HG02981 (cell line): ENCODE measurements around the gene BPIFB6.

Experiments
- ATAC-seq: cut with Tn5 transposase; IDR thresholded peaks from one replicate; pipeline ENCODE4 v1.9.1; 2021; ENCODE audit warnings: mild to moderate bottlenecking, moderate library complexity; ENCODE audit not compliant: unreplicated experiment

Gene BPIFB6

DNA sequence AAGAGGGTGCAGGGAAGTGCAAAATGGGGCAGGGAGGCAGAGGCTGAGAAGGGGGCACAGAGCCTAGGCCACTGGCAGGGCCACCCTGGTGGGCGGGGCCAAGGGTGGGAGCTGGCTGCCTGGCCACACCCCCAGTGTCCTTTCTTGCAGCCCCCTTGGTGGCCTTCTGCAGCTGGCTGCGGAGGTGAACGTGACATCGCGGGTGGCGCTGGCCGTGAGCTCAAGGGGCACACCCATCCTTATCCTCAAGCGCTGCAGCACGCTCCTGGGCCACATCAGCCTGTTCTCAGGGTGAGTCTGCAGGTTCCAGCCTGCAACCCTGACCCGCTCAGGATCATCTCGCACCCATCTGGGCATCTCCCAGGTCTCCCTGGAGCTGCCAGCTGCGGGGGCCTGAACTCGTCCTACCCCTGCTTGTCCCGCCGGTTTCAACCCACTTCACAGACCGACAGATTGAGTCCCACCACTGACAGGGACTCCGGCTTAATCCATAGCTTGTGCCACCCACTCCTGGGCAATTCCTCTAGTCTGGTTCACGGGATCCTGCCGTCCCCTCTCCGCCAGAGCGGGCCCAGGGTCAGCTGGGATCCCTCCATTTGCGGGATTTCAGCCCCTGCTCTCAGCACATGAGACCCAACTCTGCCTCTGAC lies 28.4 kb downstream of the BPIFB6 start:
- ATAC-seq: no peak

DNA sequence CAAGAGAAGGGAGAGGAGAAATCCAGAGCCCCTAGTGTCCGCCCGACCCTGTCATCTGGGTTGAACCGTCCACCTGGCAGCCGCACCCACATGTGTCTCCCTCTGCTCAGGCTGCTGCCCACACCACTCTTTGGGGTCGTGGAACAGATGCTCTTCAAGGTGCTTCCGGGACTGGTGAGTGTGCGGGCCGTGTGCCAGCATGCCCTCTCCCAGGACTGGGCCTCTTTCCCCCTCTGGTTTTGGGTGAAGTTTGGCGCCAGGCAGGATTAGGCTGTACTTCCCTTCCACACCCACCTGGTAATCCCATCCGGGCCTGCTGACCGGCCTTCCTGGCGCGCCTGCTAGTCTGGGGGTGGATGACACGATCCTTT lies 30.2 kb downstream of the BPIFB6 start:
- ATAC-seq: no peak

DNA sequence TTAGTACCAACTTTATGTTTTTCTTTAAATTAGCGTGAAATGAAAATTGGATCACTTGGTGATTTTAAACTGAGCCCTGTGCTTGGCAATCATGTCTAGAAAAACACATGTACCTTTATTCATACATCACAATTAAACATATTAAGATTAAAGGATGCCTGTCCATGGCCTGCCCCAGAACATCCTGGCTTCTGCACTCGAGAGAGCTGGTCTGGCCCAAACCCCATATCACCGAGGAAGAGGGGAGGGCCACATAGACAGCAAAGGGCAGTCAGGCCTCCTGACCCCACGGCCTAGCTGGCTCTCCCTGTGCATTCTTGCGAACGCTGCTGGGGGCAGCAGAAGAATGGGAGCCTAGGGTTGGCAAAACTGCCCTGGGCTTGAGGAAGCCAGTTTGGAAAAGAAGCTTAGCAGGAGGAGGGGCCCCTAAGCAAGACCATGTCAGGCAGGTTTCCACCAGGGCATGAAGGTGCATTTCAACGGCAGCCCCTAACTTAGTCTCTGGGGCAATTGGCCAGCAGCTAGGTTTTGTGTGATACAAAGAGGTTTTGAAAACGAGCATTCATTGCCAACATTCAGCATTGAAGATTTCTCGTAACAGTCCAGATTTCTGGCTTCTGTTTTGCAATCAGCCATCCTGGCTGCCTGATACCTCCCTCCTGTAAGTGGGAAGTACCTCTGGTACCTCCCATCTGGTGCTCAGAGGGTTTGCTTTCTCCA lies 30.8 kb downstream of the BPIFB6 start:
- ATAC-seq: no peak

DNA sequence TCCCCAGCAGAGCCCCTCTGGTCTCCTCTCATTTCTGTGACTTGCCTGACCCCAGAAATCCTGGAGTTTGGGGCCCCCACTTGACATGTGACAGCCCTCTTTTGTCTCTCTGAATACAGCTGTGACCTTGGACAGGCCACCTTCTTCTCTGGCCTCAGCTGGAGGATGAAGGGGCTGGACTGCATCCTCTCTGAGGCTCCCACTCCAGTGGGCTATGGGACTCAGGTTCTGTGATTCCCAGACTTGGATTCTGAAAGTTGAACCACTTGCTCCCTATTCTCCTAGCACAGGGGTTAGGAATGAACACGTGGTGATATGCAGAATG lies 31.3 kb downstream of the BPIFB6 start:
- no peak for ATAC-seq

DNA sequence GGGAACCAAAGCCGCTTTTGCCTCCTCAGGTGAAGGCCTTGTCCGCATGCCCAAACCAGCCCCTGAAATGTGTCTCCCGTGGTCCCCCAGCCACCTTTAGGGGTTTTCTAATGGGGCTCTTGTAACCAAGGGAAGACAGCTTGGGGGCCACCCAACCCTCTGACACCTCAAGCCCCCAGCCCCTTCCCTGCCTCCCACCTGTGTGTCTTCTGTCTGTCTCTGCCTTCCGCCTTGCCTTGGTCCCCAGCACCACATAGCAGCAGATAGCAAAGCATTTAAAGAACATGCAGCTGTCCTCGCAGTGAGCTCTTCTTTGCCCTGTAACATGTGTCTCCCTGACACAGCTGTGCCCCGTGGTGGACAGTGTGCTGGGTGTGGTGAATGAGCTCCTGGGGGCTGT lies 31.8 kb downstream of the BPIFB6 start:
- no peak for ATAC-seq

DNA sequence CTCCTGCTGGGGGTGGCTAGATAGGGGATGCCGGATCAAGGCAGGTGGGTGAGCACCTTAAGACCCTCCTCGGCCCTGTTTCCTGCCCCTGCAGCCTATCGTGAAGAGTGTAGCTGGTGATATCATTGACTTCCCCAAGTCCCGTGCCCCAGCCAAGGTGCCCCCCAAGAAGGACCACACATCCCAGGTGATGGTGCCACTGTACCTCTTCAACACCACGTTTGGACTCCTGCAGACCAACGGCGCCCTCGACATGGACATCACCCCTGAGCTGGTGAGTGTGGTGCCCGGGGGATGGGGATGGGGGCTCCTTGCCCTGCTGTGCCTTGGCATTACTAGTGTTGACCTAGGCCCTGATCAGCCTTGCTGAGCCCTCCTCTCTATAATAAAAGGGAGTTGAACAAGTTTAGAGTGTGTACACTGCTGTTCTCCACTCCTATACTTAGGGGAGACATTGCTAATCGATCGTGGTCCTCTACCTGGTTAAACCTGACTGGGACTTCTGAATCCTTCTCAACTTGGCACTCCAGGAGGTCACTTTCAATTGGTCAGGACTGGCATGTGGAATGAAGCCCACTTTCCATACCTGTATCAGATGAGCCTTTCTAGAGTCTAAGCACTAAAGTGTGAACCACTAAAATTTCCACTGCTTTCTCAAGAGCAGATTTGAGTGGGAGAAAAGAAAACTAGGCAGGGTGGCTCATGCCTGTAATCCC lies 33.3 kb downstream of the BPIFB6 start:
- no peak for ATAC-seq

DNA sequence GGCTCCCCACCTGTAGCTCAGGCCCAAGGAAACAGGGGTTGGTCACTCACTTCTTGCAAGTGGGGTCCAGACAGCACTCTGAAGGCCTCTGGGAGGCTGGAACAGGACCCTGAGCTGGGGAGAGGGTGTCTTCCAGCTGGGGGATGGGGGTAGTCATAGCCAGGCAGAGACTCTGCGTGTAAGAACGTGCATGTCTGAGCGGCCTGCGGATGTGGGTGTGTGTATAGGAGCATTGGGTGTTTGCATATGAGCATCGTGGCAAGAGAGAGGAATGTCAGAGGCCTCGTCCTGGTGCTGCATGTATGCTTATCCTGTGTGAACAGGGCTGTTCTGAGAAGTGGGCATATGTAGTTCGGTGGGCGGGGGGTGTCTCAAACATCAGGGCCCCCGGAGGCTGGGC lies 34.3 kb downstream of the BPIFB6 start:
- ATAC-seq: no peak

DNA sequence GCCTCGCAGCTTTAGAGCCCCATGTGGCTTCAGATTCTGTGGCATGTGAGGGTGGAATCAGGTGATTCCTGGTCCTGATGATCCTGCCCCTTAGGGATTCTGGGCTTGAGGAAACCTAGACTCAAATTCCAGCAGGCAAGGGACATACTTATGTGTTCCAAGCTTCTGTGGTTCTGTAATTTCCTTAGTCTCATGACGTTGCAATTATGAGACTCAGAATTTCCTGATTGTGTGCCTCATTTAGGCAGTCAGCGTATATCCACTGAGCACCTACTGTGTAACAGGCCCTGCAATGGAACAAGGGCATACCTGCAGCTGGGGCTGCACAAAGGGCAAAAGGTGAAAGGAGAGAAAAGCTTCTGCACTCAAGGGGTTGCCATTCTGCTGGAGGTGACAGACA lies 36.4 kb downstream of the BPIFB6 start:
- ATAC-seq: no peak

DNA sequence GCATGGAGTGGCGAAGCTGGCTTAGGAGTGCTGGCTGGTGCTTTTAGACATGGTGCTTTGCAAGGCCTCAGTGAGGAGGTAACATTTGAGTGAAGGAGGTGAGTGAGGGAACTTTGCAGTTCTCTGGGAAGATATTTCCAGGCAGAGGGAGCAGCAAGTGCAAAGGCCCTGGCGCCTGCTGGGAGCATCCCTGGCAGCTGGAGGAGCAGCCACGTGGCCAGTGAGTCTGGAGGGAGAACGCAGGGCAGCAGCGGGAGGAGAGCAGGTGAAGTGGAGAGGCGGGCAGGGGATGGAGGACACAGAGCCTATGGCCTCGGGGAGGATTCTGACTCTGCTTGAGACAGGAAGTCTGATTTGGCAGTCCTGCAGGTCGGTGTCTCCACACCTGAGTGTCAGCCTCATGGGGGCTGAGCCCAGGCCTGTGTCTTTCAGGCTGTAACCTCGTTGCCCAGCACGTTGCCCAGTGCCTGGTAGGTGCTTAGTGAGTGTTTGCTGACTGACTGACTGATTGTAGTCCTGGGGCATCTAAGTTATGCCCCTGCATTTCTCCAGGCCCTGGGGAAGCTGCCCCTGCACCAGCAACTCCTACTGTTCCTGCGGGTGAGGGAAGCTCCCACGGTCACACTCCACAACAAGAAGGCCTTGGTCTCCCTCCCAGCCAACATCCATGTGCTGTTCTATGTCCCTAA lies 36.9 kb downstream of the BPIFB6 start:
- ATAC-seq: no peak

DNA sequence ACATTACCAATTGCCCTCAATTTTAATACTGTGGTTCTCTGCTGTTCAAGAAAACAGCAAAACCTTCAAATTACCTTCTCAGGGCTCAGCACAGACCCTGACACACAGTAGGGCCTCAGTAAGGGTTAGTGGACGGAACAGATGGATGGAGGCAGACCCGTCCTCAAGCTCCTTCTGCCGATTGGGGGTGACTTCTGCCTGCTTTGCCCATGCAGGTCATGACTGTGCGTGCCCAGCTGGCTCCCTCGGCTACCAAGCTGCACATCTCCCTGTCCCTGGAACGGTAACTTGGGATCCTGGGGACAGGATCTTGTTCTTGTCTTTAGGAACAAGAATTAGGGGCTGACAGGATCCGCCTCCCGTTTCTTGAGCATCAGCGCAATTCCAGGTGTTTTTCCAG lies 38.2 kb downstream of the BPIFB6 start:
- ATAC-seq: no peak

DNA sequence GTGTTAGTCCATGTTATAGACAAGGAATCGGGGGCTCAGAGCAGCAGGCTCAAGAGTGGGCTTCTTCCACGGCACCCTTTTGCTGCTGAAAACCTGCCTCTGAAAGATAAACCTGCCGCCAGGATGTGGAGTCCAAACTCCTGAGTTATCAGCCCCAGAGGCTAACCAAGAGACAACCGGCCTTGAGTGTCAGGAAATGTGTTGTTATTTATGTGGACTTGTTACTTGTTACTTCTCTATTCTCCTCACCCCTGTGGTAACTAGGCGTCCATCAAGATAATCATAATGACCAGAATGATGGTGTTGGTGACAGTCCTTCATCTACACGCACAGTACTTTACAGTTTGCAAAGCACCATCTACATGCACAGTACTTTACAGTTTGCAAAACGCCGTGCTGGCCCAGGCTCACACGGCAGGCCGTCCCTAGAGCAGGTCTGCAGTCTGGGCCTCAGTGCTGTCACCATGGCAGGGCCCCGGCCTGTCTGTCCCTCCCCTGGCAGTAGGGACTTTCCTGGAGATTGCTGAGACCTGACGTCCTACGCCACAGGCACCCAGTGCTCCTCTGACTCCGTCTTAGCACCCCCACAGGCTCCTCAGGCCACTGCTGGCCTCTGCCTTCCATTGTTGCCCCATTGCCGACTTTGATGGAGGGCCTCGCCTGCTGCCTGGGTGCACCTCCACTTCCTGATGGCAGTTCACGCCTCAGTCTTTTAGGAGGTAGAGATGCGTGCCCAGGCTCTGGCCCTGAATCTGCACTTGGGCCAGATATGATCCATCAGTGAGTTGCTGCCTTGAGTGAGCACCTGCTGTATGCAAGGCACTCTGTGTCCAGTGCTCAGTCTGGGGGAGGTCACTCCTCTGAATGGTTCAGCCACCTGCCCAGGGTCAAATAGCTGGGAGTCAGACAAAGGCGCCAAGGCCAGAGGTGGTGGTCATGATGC lies 38.9 kb downstream of the BPIFB6 start:
- ATAC-seq: no peak

DNA sequence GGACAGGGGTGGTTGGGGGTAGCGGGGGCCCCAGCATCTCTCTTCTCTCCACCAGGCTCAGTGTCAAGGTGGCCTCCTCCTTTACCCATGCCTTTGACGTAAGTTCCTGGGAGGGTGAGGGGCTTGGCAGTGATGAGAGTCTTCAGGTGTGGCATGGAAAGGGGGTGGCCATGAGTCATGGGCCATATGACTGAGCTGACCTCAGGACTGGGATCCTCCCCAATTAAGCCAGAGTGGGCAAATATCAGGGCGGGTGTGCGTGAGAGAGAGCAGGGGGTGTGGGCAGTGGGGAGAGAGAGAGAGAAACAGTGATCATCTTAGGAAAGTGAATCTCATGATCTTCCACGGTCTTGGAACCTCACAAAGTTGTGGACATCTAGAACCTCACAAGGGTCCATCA lies 39.8 kb downstream of the BPIFB6 start:
- no peak for ATAC-seq

DNA sequence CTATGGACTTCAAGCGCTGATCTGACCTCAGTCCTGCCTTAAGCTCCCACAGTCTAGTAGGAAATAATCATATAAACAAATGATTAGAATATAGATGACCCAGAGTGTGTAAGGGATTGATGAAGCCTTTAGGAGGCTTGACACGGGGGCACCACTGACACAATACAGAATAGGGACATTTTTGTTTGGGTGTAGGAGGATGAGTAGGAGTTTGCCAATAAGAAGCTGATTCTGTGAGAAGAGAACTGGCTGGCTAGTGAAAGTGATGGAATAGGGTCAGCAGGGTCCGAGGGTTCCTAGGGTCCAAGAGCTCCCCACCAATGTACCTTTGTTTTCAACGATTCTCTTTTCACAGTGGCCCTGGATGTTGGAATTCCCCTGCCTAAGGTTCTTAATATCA lies 40.9 kb downstream of the BPIFB6 start:
- ATAC-seq: no peak

DNA sequence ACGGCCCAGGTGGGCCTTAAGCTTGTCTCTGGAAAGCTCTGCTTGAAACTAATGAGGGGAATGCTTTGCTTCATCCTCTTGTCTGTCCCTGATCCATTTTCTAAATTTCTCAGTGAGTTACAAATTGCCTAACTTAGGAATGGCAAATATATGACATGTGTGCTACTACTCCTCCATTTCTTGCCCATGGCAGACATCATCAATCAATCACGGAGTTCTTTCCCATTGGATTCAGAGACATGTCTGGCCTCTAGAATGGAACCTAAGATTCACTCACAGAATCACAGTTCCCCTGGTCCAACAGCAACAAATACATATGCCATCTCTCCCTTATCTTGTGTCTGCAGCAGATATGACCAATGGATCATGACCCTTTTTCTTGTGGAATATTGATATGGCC lies 41.4 kb downstream of the BPIFB6 start:
- no peak for ATAC-seq

DNA sequence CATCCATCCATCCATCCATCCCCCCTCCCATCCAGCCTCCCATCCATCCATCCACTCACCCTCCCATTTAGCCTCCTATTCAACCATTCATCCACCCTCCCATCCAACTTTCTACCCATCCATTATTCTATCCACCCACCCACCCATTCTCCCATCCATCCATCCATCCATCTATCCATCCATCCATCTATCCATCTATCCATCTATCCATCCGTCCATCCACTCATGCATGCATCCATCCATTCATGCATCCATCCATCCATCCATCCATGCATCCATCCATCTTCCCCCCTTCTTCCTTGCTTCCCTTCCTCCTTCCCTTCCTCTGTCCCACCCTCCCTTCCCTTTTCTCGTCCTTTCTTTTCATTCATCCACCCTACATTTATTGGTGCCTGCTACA lies 43.2 kb downstream of the BPIFB6 start:
- ATAC-seq: no peak

DNA sequence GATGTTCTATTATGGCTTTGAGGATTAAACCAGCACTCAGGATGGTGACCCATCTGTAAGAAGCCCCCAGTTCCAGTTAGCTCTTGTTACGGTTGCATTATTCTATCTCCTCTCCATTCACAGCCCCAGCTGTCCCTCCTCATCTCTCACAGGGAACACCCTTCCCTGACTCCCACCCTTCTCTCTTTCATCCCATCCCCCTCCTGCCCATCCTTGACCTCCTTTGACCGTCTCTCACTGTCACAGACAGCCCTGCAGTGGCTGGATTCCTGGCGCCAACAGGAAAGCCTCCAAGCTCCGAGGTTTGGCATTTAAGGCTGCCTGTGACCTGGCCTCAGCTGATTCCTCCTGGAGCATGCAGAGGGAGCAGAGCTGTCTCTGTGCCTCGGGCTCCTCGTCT lies 43.8 kb downstream of the BPIFB6 start:
- ATAC-seq: no peak

DNA sequence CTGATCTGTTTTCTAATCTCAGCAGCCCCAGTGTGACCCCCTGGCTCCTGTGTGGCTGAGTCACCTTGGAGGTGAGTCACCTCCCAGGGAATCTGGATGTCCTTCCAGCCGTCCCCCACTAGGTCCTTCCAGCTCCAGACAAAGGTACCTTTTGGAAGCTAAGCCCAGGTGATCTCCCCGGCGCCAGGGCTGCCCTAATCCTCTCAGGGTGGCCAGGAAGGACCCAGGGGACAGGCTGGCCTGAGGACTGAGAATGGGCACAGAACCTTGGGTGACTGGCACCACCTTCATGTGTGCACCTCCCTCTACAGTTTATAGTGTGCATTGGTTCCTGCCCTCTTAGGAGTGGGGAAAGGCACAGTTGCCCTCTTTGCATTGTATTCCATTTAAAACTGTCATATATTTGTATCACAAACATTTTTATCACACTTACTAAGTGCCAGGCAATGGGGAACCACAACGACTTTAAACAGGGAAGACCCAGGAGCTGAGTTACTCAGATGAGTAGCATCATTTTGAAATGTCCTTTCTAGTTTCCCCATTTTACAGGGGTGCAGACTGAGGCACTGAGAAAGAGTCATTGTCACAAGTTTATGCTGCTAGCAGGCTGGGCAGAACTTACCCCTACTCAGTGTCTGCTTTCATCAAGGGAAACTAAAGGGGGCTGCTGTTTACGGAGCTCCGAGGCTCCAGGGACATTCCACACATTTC lies 45.4 kb downstream of the BPIFB6 start:
- ATAC-seq: no peak

DNA sequence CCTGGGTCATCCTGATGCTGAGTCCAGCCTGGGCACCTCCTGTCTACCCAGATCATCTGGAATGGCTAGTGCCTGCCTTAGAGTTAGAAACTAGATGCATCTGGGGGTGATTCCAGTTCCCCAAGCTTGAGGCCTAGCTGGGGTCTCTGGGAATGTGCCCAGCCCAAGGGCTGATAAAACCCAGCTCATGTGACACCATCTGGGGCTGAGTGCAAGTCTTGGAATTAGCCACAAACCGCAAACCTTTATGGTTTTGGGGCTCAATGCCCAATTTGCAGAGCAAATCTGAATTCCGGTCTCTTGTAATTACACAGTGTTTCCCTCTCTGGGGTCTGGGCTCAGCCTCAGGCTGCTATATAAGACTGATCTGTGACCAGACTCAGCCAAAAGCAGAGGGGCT lies 47.8 kb downstream of the BPIFB6 start, which contains the start of gene BPIFB4:
Gene BPIFB4, plus strand, starts transcription at position 385 of the 400 bp plus-strand sequence. CDS start 1,884 bp downstream, outside the sequence.
- no peak for ATAC-seq

DNA sequence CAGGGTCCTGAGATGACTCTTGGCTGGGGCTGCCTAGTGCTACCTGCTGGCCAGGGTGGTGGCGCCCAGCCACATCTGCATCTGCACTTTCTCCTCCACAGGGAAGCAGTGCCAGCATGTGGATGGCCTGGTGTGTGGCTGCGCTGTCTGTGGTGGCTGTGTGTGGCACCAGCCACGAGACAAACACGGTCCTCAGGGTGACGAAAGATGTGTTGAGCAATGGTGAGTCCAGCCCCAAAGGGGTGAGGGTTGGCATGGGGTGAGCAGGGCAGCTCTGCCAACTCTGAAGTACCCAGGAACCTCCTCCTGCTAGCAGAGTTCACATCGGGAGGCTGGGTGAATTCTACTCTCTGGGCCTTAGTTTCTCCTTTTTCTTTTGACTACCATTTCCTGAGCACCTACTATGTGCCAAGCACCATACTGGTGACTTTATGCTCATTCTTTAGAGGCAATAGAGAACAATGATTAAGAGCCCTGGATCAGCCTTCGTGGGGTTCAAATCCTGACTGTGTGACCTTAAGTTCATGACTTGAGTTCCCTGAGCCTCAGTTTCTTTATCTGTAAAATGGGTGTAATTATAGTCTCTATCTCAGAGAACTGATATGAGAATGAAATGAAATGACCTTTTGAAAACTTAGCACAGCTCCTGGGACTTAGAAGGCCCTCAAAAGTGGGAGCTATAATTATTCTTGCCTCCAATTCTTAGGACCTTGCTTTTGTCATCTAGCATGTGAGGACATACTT lies 50.1 kb downstream of the BPIFB6 start:
- ATAC-seq: no peak
